IMR-90 (cell line): Measurements from ENCODE around the gene C6orf89. TPM values are rescaled to one million over a fixed set of nuclear protein-coding genes. Genes with fewer than 3 reads are reported as not detected.

ENCODE experiments used
- ATAC-seq: fragments of 200-7000 bp; cut with Tn5 transposase; 2 replicates; pipeline ENCODE4 v1.9.1; 2020; ENCODE audit warnings: low read depth, mild to moderate bottlenecking, moderate library complexity
- BruUV-seq: library from RNA; stranded (reverse); fragments of 400-500 nt; replicated peaks from 2 replicates; lab custom pipeline; 2021; lab: Mats Ljungman, UMichigan
- CTCF ChIA-PET: fragments of 300-600 bp; formaldehyde crosslinking; extraction: SDS; loops from one replicate; lab custom pipeline; 2021; ENCODE audit warnings: antibody characterized with exemption; lab: Yijun Ruan, JAX
- POLR2A ChIA-PET: fragments of 300-600 bp; sonication (Branson Sonifier 250); formaldehyde crosslinking; loops from one replicate; lab custom pipeline; 2022; ENCODE audit warnings: antibody characterized with exemption; ENCODE audit not compliant: unreplicated experiment; lab: Charles Lee
- DNase-seq: peaks from one replicate; pipeline ENCODE4 v3.0.0; 2013
- H2AFZ ChIP-seq: replicated peaks from 2 replicates; pipeline ENCODE3; 2013; ENCODE audit warnings: low read length, mild to moderate bottlenecking; ENCODE audit not compliant: poor library complexity
- H2AK5ac ChIP-seq: 2 replicates; pipeline ENCODE4 v1.6.1; 2013; ENCODE audit warnings: low read depth, low read length, inconsistent platforms
- H2AK9ac ChIP-seq: replicated peaks from 2 replicates; pipeline ENCODE3; 2013; ENCODE audit warnings: mild to moderate bottlenecking, low read depth, low read length, moderate library complexity; ENCODE audit not compliant: poor library complexity
- H2BK120ac ChIP-seq: 2 replicates; pipeline ENCODE4 v1.6.1; 2013; ENCODE audit warnings: low read depth, low read length, inconsistent platforms
- H2BK15ac ChIP-seq: 3 replicates; pipeline ENCODE4 v1.6.1; 2013; ENCODE audit warnings: low read depth, low read length, inconsistent platforms
- H2BK20ac ChIP-seq: 2 replicates; pipeline ENCODE4 v1.6.1; 2013; ENCODE audit warnings: low read depth, mild to moderate bottlenecking, inconsistent platforms, low read length, moderate library complexity
- H2BK5ac ChIP-seq: 2 replicates; pipeline ENCODE4 v1.6.1; 2013; ENCODE audit warnings: mild to moderate bottlenecking, low read depth, low read length, inconsistent platforms; ENCODE audit not compliant: poor library complexity, severe bottlenecking
- H3K14ac ChIP-seq: replicated peaks from 2 replicates; pipeline ENCODE4 v1.6.1; 2013; ENCODE audit warnings: low read depth, low read length, inconsistent platforms
- H3K18ac ChIP-seq: 2 replicates; pipeline ENCODE4 v1.6.1; 2013; ENCODE audit warnings: low read depth, low read length, control low read depth
- H3K23ac ChIP-seq: 2 replicates; pipeline ENCODE4 v1.6.1; 2013; ENCODE audit warnings: low read depth, low read length, inconsistent platforms
- H3K27ac ChIP-seq: 2 replicates; pipeline ENCODE4 v1.5.1; 2013; ENCODE audit warnings: mild to moderate bottlenecking, control low read depth, low read length; ENCODE audit not compliant: insufficient read depth
- H3K27me3 ChIP-seq: 2 replicates; pipeline ENCODE4 v1.6.1; 2013; ENCODE audit warnings: low read length; ENCODE audit not compliant: control insufficient read depth, insufficient read depth
- H3K36me3 ChIP-seq: 2 replicates; pipeline ENCODE4 v1.6.1; 2013; ENCODE audit warnings: low read length, mixed read lengths; ENCODE audit not compliant: control insufficient read depth, insufficient read depth
- H3K4ac ChIP-seq: 2 replicates; pipeline ENCODE4 v1.6.1; 2013; ENCODE audit warnings: low read depth, low read length, inconsistent platforms
- H3K4me1 ChIP-seq: 2 replicates; pipeline ENCODE4 v1.6.1; 2013; ENCODE audit warnings: low read length, mixed read lengths; ENCODE audit not compliant: control insufficient read depth, insufficient read depth
- H3K4me2 ChIP-seq: 2 replicates; pipeline ENCODE4 v1.6.1; 2013; ENCODE audit warnings: low read depth, mild to moderate bottlenecking, control low read depth, low read length, moderate library complexity
- H3K4me3 ChIP-seq: 2 replicates; pipeline ENCODE4 v1.5.1; 2013; ENCODE audit warnings: low read depth, mild to moderate bottlenecking, control low read depth, low read length, moderate library complexity; ENCODE audit not compliant: insufficient read depth
- H3K56ac ChIP-seq: 2 replicates; pipeline ENCODE4 v1.6.1; 2013; ENCODE audit warnings: low read length, inconsistent platforms; ENCODE audit not compliant: insufficient read depth; ENCODE audit errors: extremely low read depth
- H3K79me1 ChIP-seq, 2 experiments: 2 replicates each; pipeline ENCODE4 v1.6.1; 2013; ENCODE audit warnings: low read length in 2 of 2, inconsistent platforms in 1 of 2, low read depth in 1 of 2
- H3K9ac ChIP-seq: 2 replicates; pipeline ENCODE4 v1.6.1; 2013; ENCODE audit warnings: low read depth, low read length, control low read depth
- H3K9me1 ChIP-seq: 2 replicates; pipeline ENCODE4 v1.6.1; 2013; ENCODE audit warnings: low read length, inconsistent platforms; ENCODE audit not compliant: insufficient read depth
- H3K9me3 ChIP-seq: 2 replicates; pipeline ENCODE4 v1.6.1; 2013; ENCODE audit warnings: low read length; ENCODE audit not compliant: control insufficient read depth, insufficient read depth
- H4K20me1 ChIP-seq: 2 replicates; pipeline ENCODE4 v1.6.1; 2013; ENCODE audit warnings: low read length, inconsistent platforms; ENCODE audit not compliant: insufficient read depth
- H4K5ac ChIP-seq: 2 replicates; pipeline ENCODE4 v1.6.1; 2013; ENCODE audit warnings: mild to moderate bottlenecking, low read depth, low read length, control low read depth
- H4K8ac ChIP-seq, 2 experiments: 2 replicates each; pipeline ENCODE4 v1.6.1; 2013; ENCODE audit warnings: low read depth in 2 of 2, low read length in 2 of 2, control low read depth in 1 of 2, inconsistent platforms in 1 of 2
- H4K91ac ChIP-seq: 2 replicates; pipeline ENCODE4 v1.6.1; 2013; ENCODE audit warnings: low read depth, low read length, inconsistent platforms; ENCODE audit not compliant: insufficient read depth
- BHLHE40 ChIP-seq: fragments of 150-350 bp; IDR thresholded peaks from 2 replicates; pipeline ENCODE4 v1.6.1; 2016; ENCODE audit warnings: mild to moderate bottlenecking, low read depth, low read length
- CEBPB ChIP-seq: IDR thresholded peaks from 2 replicates; pipeline ENCODE4 v1.6.1; 2012; ENCODE audit warnings: low read depth, low read length, improper control_type of control experiment
- CTCF ChIP-seq: conservative IDR thresholded peaks from 2 replicates; pipeline ENCODE4 v1.5.1; 2012; ENCODE audit warnings: mild to moderate bottlenecking, low read depth, low read length, improper control_type of control experiment
- ELK1 ChIP-seq: fragments of 150-350 bp; IDR thresholded peaks from 2 replicates; pipeline ENCODE4 v1.6.1; 2016; ENCODE audit warnings: low read depth, mild to moderate bottlenecking, low read length, moderate library complexity, borderline replicate concordance
- MAFK ChIP-seq: IDR thresholded peaks from 2 replicates; pipeline ENCODE4 v1.6.1; 2012; ENCODE audit warnings: low read depth, low read length, improper control_type of control experiment
- MXI1 ChIP-seq: IDR thresholded peaks from 2 replicates; pipeline ENCODE4 v1.6.1; 2012; ENCODE audit warnings: low read depth, mild to moderate bottlenecking, low read length, moderate library complexity, borderline replicate concordance
- NFE2L2 ChIP-seq: fragments of 150-350 bp; IDR thresholded peaks from 2 replicates; pipeline ENCODE4 v1.6.1; 2016; ENCODE audit warnings: low read depth, mild to moderate bottlenecking, low read length
- RAD21 ChIP-seq: IDR thresholded peaks from 2 replicates; pipeline ENCODE4 v1.6.1; 2012; ENCODE audit warnings: low read length, improper control_type of control experiment
- RCOR1 ChIP-seq: IDR thresholded peaks from 2 replicates; pipeline ENCODE4 v1.6.1; 2012; ENCODE audit warnings: mild to moderate bottlenecking, low read length, improper control_type of control experiment; ENCODE audit not compliant: insufficient replicate concordance
- USF2 ChIP-seq: fragments of 150-350 bp; IDR thresholded peaks from 2 replicates; pipeline ENCODE4 v1.6.1; 2017; ENCODE audit warnings: mild to moderate bottlenecking, antibody characterized with exemption, low read length, low read depth
- WGBS, 2 experiments: methylation state at CpG; one replicate each; pipeline versions ENCODE4 v1.1.5 to v1.1.7; 2013; ENCODE audit warnings: missing lambda C conversion rate in 2 of 2; ENCODE audit not compliant: insufficient read length in 1 of 2; ENCODE audit errors: extremely low coverage in 2 of 2; 5-methylcytosine and 5-hydroxymethylcytosine counted together
- dilution Hi-C: fragments of 300-500 bp; cut with HindIII; formaldehyde crosslinking; loops from one replicate; pipeline ENCODE4 v1.14.3; 2018; ENCODE audit warnings: low sequenced_read_pairs; ENCODE audit not compliant: unreplicated experiment
- in situ Hi-C: fragments of 300-500 bp; cut with MboI; formaldehyde crosslinking; loops from 3 replicates; pipeline ENCODE4 v1.14.3; 2019; ENCODE audit warnings: low sequenced_read_pairs, inconsistent platforms, mixed read lengths
- intact Hi-C: fragments of 100-400 bp; cut with micrococcal nuclease; formaldehyde crosslinking; loops from 2 replicates; pipeline ENCODE4 v1.10.0; 2022
- polyA plus RNA-seq, 3 experiments: library from polyadenylated mRNA; depleted of rRNA; stranded (reverse); fragments of >200 nt; gene quantifications; 2 replicates each; pipeline ENCODE4 v1.2.3, GENCODE V29; 2012; ENCODE audit warnings: low replicate concordance in 1 of 3
- total RNA-seq: library from RNA; depleted of rRNA; stranded (reverse); fragments of >200 nt; gene quantifications from 2 replicates; pipeline ENCODE4 v1.2.3, GENCODE V29; 2012

The C6orf89 gene
- total and polyA plus RNA-seq, 2 of the 4 experiments (the other 2 are of a cell fraction) = 30.8 to 52.3 TPM

- in situ Hi-C loops = no loop called here
- Histone ChIP-seq H3K36me3 (peaks cover 27% of the 10 kb centered on the region), H3K79me1 (peaks cover 0 to 10% of the 10 kb centered on the region in 2 experiments; a peak in 1 of 4 replicates), H3K4ac (no peak overlapping the region; the same call in 1 of the 2 replicates), H3K4me2 (no peak overlapping the region), H3K23ac (no peak overlapping the region), H3K4me1 (peaks cover 38% of the 10 kb centered on the region), H3K14ac (0 out of 2 replicates have a peak overlapping the region, but pooled peaks have one; percentile 4), H2BK15ac (no peak overlapping the region), H4K91ac (no peak overlapping the region; the same call in 1 of the 2 replicates), H4K20me1 (no peaks in the 10 kb centered on the region), H3K4me3 (no peak overlapping the region), H2AK9ac (no peak overlapping the region), H2BK120ac (no peak overlapping the region), H3K27ac (peak overlapping the region; percentile 46; the same call in 1 of the 2 replicates), H3K9me3 (no peaks in the 10 kb centered on the region), H3K9ac (no peak overlapping the region), H3K9me1 (peaks cover 14% of the 10 kb centered on the region), H3K56ac (no peak overlapping the region), H2AFZ (no peak overlapping the region), H3K27me3 (no peaks in the 10 kb centered on the region), H2BK20ac (no peak overlapping the region), H3K18ac (peak overlapping the region; percentile 17), H4K8ac (no peak overlapping the region; a peak in 1 of 4 replicates), H2BK5ac (no peak overlapping the region), H2AK5ac (no peak overlapping the region), H4K5ac (no peak overlapping the region; the same call in 1 of the 2 replicates)
- intact Hi-C loops = no loop called here
- 80% methylated on average over 1 of the region's 4 CpGs; no CpG with 5 or more reads in 1 of the 2 experiments for WGBS, 2 experiments
- ATAC-seq (no peak), DNase-seq (no peak)
- POLR2A ChIA-PET = no interaction called here
- TF ChIP-seq USF2 (no peak), MAFK (no peak), CEBPB (no peak), BHLHE40 (no peak), ELK1 (no peak), RAD21 (no peak), NFE2L2 (no peak), RCOR1 (no peak), CTCF (no peak), MXI1 (no peak)
- CTCF ChIA-PET = no interaction called here
- dilution Hi-C loops = no loop called here
- BruUV-seq = no TSS peak
Observed at GRCh38 chr6:36920049-36920448, 34.3 kb downstream of the C6orf89 start.
